SK-N-MC (cell line): ENCODE data around the gene PISD.

ENCODE experiments used
- DNase-seq: peaks from one replicate; pipeline ENCODE4 v3.0.0-alpha.2; 2011; ENCODE audit warnings: low read depth, low spot score
- H3K27ac ChIP-seq: fragments of 200-600 bp; sonication (generic); 2 replicates; pipeline ENCODE4 v1.5.1; 2016; ENCODE audit warnings: mixed run types
- H3K36me3 ChIP-seq: fragments of 200-600 bp; sonication (generic); 2 replicates; pipeline ENCODE4 v1.6.1; 2017; ENCODE audit warnings: antibody characterized with exemption, low read length, mixed read lengths; ENCODE audit not compliant: insufficient read depth
- H3K4me3 ChIP-seq: fragments of 200-600 bp; sonication (generic); 2 replicates; pipeline ENCODE4 v1.5.1; 2016
- H3K9ac ChIP-seq: fragments of 200-600 bp; sonication (generic); 2 replicates; pipeline ENCODE4 v1.8.0; 2017; ENCODE audit warnings: mixed run types, mixed read lengths; ENCODE audit not compliant: insufficient read length
- H3K9me3 ChIP-seq: fragments of 200-600 bp; sonication (generic); 2 replicates; pipeline ENCODE4 v1.6.1; 2017; ENCODE audit warnings: low read depth, mild to moderate bottlenecking, antibody characterized with exemption, low read length, moderate library complexity, mixed read lengths
- EZH2 ChIP-seq: fragments of 200-600 bp; sonication (generic); IDR thresholded peaks from one replicate; pipeline ENCODE4 v1.6.1; 2017; ENCODE audit warnings: antibody characterized with exemption
- FOXP2 ChIP-seq: optimal IDR thresholded peaks from 2 replicates; pipeline ENCODE3; 2011; ENCODE audit warnings: mild to moderate bottlenecking, moderate library complexity; ENCODE audit not compliant: insufficient read depth; ENCODE audit errors: extremely low read length, control extremely low read depth
- POLR2AphosphoS5 ChIP-seq: IDR thresholded peaks from 2 replicates; pipeline ENCODE4 v1.6.1; 2012; ENCODE audit warnings: mild to moderate bottlenecking, low read depth, low read length, borderline replicate concordance

PISD gene

DNA sequence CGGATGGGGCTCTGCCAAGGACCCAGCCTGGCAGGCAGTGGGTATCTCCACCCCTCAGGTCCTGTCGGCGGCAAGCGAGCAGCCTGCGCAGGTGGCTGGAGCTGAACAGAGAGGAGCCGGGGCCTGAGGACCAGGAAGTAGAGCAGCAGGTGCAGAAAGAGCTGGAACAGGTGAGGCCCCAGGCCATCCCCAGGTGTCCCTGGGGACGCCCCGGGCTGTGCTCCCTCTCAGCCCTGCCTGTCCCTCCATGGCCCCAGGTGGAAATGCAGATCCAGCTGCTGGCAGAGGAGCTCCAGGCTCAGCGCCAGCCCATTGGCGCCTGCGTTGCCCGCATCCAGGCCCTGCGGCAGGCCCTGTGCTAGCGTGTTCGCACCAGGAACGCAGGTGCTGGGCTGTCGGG is 44.0 kb downstream of the PISD start:
- Histone ChIP-seq H3K36me3 (peaks cover 9% of the 10 kb centered on the region; the same call in 1 of the 2 replicates), H3K4me3 (no peak overlapping the region), H3K27ac (no peak overlapping the region), H3K9me3 (no peaks in the 10 kb centered on the region), H3K9ac (no peak overlapping the region)
- no peak for DNase-seq
- TF ChIP-seq FOXP2 = no peak
- no peak for TF ChIP-seq EZH2
- TF ChIP-seq POLR2AphosphoS5 = no peak

GRCh38 chr22:31616315-31616980 is 45.6 kb downstream of the PISD start:
- TF ChIP-seq FOXP2 (no peak), POLR2AphosphoS5 (no peak), EZH2 (no peak)
- Histone ChIP-seq H3K4me3 (no peak overlapping the region), H3K36me3 (peaks cover 9% of the 10 kb centered on the region; the same call in 1 of the 2 replicates), H3K9ac (no peak overlapping the region), H3K9me3 (no peaks in the 10 kb centered on the region), H3K27ac (no peak overlapping the region)
- no peak for DNase-seq

DNA sequence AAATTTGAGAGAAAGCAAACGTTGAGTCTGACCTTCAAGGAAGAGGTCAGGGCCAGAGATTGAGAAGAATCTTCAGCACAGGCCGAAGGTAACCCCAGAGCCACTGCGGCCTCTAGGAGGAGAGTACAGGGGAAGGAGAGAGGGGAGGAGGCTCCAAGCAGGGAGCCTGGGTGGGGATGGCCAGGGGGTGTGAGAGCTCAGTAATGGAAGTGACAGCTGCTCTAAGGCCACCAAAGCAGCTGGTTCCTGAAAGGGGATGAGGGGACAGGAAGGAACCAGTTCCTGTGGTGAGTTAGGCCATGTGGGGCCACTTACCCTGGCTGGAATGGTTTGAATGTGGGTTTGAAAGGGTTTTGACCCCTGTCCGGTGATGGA is 46.1 kb downstream of the PISD start:
- H3K4me3 ChIP-seq = no peak overlapping the region
- H3K9ac ChIP-seq = no peak overlapping the region
- no peak for TF ChIP-seq FOXP2
- TF ChIP-seq POLR2AphosphoS5 = no peak
- no peak for TF ChIP-seq EZH2
- H3K9me3 ChIP-seq = no peaks in the 10 kb centered on the region
- no peak for DNase-seq
- peaks cover 7% of the 10 kb centered on the region; the same call in 1 of the 2 replicates for H3K36me3 ChIP-seq
- no peak overlapping the region for H3K27ac ChIP-seq

DNA sequence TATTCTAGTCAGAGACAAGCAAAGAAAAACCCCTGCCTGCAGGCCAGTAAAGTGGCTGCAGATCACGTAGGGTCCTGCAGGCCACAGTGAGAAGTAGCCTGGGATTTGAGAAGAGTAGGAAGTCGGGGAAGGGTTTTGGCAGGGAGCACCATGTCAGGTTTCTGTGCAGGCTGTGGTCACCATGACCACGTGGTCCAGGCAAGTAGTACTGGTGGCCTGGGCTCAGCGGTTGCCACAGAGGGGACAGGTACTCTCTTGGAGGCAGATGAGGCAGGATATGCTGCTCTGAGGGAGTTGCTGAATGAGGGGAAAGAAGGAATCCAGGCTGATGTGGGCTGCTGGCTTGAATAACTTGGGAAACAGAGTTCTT is 46.5 kb downstream of the PISD start:
- Histone ChIP-seq H3K9me3 (no peaks in the 10 kb centered on the region), H3K9ac (no peak overlapping the region), H3K4me3 (no peak overlapping the region), H3K27ac (no peak overlapping the region), H3K36me3 (peaks cover 4% of the 10 kb centered on the region; the same call in 1 of the 2 replicates)
- DNase-seq = no peak
- TF ChIP-seq POLR2AphosphoS5 (0 out of 2 replicates have a peak, but pooled peaks have one; percentile 28), FOXP2 (no peak)

GRCh38 chr22:31614781-31615490 is 47.1 kb downstream of the PISD start:
- H3K9ac ChIP-seq = no peak overlapping the region
- DNase-seq = no peak
- no peak overlapping the region for H3K4me3 ChIP-seq
- H3K9me3 ChIP-seq = no peaks in the 10 kb centered on the region
- TF ChIP-seq EZH2 = no peak
- no peak overlapping the region for H3K27ac ChIP-seq
- peaks cover 4% of the 10 kb centered on the region; the same call in 1 of the 2 replicates for H3K36me3 ChIP-seq

DNA sequence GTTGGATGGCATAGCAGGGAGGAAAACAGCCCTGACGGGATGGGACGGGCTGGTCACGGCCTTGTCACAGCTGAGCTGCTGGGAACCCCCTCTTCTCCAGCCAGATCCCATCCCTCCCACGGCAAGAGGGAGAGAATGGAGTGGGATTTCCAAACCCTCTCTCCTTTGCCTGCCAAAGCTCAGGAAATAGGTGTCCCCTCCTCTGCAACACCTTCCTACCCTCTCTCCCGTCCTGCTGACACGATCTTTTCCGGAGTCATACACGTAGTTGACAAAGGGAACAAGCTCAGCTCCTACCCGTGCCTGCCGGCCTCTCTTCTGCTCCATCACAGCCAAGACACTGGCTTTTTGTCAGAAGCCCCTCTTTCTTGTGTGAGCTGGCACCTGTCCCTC is 48.1 kb downstream of the PISD start:
- Histone ChIP-seq H3K9ac (no peak overlapping the region), H3K9me3 (no peaks in the 10 kb centered on the region), H3K27ac (no peak overlapping the region), H3K36me3 (peaks cover 3% of the 10 kb centered on the region; the same call in 1 of the 2 replicates), H3K4me3 (no peak overlapping the region)
- no peak for DNase-seq
- TF ChIP-seq POLR2AphosphoS5 (no peak), EZH2 (no peak), FOXP2 (no peak)

- H3K9ac ChIP-seq = no peak overlapping the region
- no peak overlapping the region for H3K27ac ChIP-seq
- H3K4me3 ChIP-seq = no peak overlapping the region
- no peak for DNase-seq
- no peaks in the 10 kb centered on the region; the same call in 1 of the 2 replicates for H3K36me3 ChIP-seq
- TF ChIP-seq FOXP2 = no peak
- TF ChIP-seq EZH2 = no peak
- no peak for TF ChIP-seq POLR2AphosphoS5
- H3K9me3 ChIP-seq = no peaks in the 10 kb centered on the region
These were observed 48.6 kb downstream of the PISD start for GRCh38 chr22:31613286-31613903.

- Histone ChIP-seq H3K27ac (no peak overlapping the region), H3K9ac (no peak overlapping the region), H3K9me3 (no peaks in the 10 kb centered on the region), H3K4me3 (no peak overlapping the region), H3K36me3 (no peaks in the 10 kb centered on the region)
- TF ChIP-seq FOXP2 (no peak), POLR2AphosphoS5 (no peak), EZH2 (no peak)
- no peak for DNase-seq
These were observed 49.1 kb downstream of the PISD start for GRCh38 chr22:31612891-31613285.
